Left kidney (tissue), 2 donors: Measurements from ENCODE around the gene GNG8. TPM values are rescaled to one million over a fixed set of nuclear protein-coding genes. Genes with fewer than 3 reads are reported as not detected.
"Not testable (repeated sequence)": the region's sequence is repeated elsewhere in the genome, so short reads cannot be mapped to it uniquely, and the experiment has no call there.

ENCODE experiments used
- DNase-seq: peaks from one replicate; pipeline ENCODE4 v3.0.0-alpha.2; 2013
- polyA plus RNA-seq: library from polyadenylated mRNA; unstranded; fragments of 120-200 nt; gene quantifications from one replicate; pipeline ENCODE4 v1.2.1, GENCODE V29; 2013; ENCODE audit not compliant: insufficient read length

GNG8 gene
- polyA plus RNA-seq, 1 donor = 2.9 TPM

DNA sequence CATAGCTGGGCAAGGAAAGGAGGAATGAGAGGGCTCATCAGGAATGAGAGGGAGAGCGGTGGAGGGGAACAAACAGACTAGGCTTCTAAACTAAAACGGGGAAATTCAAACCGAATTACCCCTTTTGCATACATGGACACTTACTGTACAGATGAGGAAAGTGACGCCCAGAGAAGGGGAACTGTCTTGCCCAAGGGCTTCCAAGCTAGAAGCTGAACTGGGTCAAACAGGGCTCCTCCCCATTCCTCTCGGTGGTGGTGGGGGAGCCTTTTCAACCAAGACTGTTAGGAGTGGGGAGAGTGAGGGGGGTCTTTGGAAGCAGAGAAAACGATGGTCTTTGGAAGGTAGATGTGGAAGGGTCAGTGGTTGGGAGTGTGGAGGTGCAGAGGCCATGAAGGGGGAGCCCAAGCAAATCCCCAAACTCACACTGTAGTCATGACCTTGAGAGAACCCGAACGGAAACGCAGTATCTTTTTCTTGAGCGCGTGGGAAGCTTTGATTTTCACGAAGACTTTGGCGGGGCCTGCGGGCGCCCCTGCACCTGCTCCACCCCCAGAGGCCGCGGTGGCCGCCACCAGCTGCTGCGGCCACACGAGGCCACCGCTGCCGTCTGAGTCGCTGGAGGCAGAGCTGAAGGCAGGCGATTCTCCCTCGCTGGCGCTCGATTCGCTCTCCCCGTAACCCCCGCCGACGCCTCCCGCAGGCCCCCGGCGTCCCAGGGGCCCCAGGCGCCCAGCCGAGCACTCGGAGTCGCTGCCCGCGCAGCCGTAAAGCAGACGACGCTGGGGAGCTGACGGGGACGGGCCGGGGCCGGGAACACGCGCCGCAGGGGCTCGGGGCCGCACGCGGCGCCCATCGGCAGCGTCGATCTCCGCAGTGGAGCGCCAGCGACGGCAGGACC is 12.3 kb upstream of the GNG8 start:
- DNase-seq = no peak

DNA sequence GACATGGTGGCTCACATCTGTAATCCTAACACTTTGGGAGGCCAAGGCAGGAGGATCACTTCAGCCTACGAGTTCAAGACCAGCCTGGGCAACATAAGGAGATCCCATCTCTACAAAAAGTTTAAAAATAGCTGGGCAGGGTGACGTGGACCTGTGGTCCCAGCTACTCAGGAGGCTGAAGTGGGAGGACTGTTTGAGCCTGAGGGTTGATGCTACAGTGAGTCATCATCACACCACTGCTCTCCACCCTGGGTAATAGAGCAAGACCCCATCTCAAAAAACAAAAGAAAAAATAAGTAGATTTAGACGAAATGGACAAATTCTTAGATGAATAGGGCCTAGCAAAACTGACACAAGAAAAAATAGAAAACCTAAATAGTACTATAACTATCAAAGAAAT is 10.4 kb upstream of the GNG8 start:
- no peak for DNase-seq

DNA sequence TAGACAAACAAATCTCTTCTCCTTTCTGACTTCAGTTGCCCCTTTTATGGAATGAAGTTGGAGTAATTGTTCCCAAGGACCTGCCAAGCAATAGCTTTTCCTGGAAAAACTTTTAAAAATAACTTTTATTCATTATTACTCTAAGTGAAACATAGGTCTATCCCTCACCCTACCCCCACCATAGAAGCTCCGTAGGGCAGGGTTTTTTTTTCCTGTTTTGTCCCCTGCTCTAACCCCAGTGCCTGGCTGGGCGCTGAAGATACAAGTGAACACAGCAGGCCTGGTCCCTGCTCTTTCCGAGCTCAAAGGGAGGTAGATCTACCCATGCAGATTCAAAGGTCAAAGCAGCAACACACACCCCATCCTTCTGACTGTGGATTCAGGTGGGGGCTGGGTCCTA is 8.7 kb upstream of the GNG8 start:
- no peak for DNase-seq

DNA sequence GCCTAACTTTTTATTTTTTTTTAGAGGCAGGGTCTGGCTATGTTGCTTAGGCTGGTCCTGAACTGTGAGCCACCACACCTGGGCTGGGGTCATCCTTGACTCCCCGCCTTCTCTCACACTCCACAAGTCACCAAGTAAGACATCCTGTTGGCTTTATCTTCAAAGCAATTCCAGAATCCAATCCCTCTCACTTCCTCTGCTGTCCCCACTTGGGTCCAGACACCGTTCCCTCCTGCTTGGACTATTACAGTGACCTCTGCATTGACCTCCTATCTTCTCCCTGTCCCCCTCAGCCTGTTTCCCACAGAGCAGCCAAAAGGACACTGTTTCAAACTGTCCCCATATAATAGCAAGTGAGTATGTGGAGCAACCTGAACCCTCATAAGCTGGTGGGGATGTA is 4.7 kb upstream of the GNG8 start:
- no peak for DNase-seq

DNA sequence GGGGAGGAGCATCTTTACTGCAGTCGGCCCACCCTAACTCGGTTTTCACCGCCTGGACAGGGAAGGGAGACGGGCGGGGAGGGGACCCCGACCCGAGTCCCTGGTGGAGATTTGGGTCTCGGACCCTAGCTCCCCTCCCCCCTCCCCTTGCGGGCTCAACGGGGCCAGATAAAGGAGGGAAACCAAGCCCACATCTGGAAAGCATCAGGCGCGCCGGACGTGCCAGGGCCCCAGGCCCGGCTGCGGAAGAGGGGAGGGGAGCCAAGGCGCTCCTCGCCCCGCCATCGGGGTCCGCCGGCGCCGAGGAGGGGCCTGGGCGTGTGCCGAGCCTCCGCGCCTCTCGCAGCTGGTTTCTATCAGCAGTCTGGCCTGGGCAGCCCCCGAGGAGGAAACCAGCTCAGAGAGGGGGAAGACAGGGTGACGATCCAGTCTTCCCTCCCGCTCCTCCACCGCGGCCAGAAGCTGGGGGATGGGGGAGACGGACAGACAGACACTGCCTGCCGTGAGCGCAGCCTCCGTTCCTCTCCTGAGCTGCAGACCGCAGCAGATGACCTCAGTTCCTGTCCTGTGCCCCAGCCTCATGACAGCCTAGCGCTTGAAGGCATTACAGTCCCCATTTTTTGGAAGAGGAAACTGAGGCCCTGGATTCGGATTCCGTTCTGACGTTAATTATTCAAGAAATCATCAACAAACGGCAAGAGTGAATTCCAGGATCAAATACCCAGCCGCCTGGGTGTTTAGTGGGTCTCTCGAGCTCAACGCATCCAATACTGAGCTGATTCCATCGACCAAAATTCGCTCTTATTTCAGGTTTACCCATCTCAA is 3.6 kb upstream of the GNG8 start:
- DNase-seq = peak; percentile 83

DNA sequence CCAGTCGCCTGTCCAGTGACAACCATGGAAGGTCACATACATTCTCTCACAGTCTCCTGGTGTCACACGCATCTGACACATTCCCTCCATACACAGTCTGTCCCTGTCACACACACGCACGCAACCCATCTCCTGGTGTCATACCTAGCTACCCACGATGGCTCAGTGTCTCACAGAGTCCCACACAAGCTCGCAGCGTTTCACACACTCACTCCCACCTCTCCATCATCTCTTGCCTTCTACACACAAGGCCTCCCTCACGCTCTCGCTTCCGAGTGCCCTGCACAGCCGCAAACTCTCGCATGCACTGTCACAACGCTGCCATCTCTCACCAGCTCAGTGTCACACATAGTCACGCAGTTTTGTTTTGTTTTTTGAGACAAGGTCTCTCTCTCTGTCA is 1.2 kb upstream of the GNG8 start:
- no peak for DNase-seq

DNA sequence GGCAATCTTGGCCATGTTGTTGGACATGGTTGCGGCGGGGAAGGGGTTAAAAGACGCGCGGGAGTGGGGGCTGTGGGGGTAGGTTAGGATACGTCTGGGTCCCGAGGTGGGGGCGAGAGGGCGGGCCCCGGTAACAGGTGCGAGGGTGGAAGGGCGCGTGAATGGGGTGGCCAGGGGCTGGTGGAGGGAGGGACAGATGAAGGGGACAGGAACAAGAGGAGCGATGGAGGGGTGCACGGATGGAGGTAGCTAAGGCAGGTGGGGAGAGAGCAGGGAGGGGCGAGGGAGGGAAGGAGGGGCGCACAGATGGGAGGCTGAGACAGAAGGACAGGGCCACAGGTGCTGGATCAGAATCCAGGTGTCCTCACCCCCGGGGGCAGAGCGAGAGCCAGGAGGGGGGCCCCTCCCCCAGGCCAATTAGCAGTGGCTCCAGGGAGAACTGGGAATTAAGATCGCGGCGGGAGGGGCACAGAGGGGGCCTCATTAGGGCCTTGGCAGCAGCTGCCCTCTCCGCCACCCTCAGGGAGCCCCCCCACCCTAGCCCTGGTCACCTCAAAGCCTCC is 1.3 kb downstream of the GNG8 start:
- DNase-seq = no peak

DNA sequence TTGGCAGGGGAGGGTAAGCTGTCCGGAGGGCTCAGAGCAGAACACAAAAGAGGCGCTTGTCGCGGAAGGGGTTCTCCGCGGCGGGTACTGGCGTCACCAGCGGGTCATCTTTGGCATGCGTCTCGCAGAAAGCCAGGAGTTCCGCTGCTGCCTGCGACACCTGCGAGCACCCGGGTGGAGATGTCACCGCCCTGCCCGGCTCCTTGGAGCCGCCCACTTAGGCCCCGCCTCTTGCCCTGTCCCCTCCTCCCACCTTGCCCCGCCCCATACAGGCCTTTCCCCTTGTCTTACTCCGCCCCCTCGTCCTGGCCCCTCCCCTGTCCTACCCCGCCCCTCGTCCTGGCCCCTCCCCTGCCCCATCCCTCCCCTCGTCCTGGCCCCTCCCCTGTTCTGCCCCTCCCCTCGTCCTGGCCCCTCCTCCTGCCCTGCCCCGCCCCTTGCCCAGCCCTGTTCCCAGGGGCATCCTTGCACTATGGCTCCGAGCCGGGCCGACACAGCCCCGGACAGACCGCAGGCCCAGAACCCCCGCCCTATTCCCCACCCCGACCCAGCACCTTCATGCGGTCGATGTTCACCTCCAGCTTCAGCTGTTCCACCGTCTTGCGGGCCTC is 1.9 kb downstream of the GNG8 start:
- peak; percentile 62 for DNase-seq

DNA sequence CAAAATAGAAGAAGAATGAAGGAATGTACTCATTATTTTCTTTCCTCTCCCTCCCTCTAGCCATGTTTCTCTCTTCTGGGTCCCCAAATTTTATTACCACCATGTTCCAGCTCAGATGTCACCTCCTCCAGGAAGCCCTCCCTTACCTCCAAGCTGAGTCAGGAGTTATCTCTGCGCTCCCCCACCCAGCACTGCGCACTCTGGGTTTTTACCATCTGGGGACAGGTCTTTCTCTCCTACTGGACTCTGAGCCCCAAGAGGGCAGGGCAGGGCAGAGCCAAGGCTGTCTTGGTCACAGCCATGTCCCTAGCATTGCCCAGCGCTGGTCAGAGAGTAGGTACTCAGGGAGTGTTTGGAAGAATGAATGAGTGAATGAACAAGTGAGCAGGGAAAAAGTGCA is 2.9 kb downstream of the GNG8 start:
- no peak for DNase-seq

DNA sequence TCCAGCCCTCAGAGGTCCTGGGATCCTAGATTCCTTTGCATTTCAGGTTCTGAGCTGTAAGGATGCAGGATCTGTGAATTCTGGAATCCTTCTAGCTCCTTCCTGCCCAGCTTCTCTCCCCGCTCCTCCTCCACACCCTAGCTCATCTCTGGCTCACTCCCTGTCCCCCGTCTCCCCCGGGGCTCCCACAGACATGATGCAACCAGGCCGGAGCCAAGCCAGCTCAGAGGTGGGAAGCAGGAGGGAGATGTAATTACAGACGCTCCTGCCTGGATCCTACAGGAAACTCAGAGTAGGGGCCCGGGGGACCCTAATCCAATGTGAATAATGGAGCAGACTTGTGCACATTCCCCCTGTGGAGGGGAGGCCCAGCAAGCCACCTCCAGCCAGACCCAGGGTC is 4.5 kb downstream of the GNG8 start:
- no peak for DNase-seq

DNA sequence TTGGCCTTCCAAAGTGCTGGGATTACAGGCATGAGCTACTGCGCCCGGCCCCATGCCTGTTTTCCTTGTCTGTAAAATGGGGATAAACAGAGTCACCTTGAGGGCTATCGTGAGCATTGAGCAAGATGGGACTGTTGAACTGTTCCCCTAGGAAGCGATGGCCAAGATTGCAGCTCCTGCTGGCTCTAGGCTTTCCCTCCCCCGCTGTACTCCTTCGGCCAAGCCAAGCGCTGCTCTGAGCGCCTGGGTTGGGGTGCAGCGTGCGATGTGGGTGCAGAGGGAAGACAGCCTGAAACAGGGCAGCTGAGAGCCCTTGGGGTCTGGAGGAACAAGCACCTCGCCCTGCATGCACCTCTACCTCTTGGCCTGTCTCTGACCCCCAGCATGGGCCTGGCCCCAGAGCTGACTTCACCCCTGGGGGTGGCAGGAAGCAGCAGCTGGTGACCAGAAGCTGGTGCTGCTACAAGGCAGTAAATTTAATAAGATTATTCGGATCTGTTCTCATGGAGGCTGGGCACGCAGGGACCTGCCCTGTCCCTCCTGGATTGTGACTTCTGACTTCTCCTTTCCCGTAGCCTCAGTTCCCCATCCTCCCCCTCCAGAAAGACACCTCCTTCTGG is 5.3 kb downstream of the GNG8 start:
- no peak for DNase-seq

DNA sequence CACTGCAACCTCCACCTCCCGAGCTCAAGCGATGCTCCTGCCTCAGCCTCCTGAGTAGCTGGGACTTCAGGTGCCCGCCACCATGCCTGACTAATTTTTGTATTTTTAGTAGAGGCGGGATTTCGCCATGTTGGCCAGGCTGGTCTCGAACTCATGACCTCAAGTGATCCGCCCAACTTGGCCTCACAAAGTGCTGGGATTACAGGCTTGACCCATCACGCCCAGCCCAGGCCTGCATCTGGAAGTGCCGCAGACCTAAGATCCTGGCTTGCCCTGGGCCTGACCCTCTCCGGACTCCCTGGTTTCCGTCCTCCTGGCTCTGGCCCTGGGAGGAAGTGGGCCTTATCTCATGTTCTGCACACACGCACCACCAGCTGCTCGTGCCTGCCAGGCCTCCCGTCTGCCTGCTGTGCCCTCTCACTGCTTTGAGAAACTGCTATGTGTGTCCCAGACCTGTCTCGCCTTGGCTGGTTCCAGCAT is 6.4 kb downstream of the GNG8 start:
- DNase-seq = no peak

DNA sequence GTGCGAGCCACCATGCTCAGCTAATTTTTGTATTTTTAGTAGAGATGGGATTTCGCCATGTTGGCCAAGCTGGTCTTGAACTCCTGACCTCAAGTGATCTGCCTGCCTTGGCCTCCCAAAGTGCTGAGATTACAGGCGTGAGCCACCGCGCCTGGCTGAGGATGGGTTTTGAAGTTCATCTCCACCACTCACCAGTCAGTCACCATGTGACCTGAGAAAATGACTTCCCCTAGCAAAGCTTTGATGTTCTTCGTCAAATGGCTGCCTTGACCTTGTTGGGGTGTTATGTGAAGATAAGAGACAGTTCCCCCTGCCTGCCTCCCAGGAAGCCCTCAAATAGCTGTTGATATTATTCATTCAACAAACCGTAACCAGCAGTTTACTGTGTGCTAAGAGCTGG is 7.0 kb downstream of the GNG8 start:
- not testable (repeated sequence) for DNase-seq

DNA sequence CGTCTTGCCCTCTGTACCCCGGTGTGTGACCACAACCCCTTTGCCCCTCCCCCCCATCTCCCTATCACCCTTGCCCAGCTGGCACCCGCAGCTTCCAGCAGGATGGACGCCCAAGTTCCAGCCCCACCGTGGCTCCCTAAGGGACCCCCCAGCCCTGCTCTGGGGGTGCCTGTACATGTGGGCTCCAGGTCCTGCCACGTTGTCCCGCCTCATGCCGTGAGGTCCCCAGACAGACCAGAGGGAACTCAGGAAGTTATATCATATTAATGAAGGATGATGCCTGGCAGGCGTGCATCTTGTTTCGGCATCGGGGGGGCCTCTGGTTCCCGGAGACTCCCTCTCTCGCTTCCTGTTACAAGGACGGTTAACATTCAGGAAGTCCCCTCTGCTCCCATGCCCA is 9.6 kb downstream of the GNG8 start:
- no peak for DNase-seq

DNA sequence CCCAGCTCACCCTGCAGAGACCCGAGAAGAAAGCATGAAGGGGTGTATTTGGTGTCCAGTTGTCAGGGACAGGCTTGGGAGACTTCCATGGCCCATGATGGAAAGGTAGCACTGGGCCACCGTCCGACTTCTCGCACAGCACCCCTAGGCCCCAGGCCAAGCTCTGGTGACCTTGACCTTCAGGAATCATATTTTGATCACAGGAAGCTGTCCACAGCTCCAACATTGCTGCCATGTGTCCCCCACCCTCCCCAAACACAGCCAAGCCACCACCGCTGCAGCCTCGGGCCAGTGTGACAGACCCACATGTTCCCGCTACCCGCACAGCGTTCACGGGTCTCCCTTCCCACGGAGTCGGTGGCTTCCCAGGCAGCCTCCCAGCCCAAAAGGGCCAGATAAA is 10.3 kb downstream of the GNG8 start:
- DNase-seq = no peak

DNA sequence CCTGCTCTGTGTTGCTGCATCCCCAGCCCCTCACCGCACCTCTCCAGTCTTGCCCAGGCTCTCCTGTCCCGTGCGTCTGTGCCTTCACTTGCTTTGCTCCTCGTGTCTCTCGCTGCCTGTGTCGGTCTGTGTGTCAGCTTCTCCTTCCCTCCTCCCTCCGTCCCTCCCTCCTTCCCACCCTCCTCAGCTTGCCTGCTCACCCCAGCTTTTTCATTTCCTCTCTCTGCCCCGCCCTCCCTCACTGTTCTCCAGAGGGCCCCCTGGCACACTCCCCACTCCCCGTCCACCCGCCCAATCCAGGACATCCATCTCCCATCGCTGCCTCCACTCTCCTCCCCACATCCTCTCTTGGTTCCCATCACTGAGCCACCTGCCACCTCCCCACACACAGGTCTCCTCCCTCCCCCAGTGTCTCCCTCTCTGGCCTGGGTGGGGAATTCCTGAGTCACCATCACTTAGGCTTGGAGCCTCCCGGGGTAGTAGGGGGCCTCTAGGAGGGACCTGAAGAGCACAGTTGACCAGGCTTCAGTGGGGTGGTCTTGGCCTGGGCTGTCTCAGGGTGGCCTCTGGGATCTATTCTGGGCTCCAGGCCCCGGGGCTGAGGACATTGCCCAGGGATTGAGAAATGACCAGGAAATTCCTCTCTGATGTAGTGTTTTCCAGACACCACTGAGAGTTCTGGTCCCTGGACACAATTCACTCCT is 10.9 kb downstream of the GNG8 start, which contains the start of gene PTGIR:
TSS of gene PTGIR (minus strand) at position 132 of the 704 bp plus-strand sequence. CDS start 864 bp downstream, outside the sequence.
- DNase-seq = no peak

DNA sequence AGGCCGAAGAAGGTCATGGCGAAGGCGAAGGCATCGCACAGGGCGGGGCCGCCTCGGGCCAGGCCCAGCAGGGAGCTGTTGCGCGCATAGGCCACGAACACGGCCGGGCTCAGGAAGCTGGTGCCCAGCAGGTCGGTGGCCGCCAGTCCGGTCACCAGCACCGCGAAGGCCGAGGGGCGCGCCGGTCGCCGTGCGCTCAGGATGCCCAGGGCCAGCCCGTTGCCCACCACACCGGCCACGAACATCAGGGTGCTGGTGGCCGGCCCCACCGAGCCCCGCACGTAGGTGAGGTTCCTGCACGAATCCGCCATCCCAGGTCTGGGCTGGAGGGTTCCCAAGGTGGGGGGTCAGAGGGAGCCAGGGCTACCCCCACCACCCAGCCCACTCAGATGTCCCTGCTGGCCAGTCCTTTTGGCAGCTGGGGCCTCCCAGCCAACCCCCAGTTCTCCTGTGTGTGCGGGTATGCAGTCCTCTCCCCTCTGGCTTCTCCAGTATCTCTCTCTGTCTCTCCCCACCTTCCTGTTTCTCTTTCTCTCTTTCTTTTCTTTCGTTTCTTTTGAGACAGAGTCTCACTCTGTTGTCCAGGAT is 12.0 kb downstream of the GNG8 start:
- no peak for DNase-seq

DNA sequence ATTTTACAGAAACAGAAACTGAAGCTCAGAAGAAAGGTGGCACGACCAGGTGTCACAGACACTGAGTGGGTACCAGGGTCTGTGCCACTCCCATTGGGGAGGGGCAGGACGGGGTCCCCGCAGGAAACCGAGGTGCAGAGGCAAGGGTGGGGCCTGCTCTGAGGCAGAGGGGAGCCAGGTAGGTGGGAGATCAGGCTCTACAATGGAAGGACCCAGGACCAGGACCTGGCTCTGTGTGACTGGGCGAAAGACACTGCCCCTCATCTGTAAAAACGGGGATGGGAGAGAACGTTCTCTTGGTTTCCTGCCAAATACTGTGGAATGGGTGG is 13.9 kb downstream of the GNG8 start:
- no peak for DNase-seq

DNA sequence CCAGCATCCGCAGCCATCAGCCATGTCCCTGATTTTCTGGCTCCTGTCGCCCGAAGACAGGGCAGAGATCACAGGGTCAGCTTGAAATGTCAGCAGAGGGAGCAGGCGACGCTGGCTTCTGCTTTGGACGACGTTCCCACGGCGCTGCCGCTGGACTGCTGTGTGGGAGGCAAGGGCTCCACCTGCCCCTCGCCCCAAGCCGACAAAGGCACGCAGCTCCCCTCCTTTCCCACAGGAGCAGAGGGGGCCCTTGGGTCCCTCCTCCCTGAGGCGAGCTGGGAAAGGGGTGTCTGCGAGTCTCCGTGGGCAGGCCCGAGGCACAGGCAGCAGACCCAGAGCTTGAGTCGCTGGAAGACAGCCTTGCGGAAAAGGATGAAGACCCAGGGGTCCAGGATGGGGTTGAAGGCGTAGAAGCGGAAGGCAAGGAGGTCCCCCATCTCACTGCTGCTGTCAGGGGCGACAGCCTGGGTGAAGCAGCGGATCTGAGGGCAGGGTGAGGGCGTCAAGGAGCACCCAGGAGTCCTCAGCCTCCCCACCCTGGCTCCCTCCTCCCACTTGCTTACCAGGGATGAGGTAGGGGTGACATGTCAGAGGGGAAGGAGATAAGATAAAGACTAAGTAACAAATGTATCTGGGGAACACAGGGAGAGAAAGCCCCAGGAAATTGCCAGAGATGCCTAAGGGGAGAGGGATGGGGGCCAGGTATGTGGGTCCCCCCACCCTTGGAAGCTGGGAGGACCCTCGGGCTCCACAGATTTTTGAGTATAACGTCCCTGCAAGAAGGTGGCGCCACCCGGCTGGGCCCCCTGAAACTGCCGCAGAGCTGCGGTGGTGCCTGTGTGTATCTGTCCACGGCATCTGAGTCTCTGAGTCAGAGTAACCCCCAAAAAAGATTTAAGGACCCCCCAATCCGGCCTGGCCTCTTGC is 14.5 kb downstream of the GNG8 start:
- no peak for DNase-seq

DNA sequence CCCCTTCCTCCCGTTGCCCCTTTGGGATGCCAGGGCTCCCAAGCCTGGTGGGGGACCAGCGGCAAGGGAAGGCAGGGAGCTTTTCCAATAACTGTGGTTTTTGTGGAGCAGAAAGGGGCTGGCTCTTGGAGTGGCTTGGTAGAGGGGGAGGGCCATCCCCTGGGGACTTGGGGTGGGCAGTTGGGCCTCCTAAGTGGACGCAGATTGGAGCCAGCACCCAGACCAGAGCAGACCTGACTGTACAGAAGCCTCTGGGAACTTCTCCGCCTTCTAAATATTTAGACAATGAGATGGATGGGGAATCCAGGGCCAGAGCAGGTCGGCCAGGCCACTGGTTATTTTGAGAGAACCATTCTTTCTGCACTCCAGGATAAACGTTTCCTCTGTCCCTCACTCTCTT is 15.3 kb downstream of the GNG8 start:
- no peak for DNase-seq
